Peyer's patch (tissue), 4 donors: Measurements from ENCODE around the gene CCDC188.

Source experiments
- POLR2A ChIP-seq, 2 donors: fragments of 450-650 bp; IDR thresholded peaks; one replicate each; pipeline ENCODE4 v1.5.1; 2017; ENCODE audit warnings: antibody characterized with exemption in 2 of 2, mild to moderate bottlenecking in 2 of 2, moderate library complexity in 2 of 2
- TF ChIP-seq, protein P1 (sequence below), 6 experiments: fragments of 450-650 bp in 4 of 6; fragments of 200-600 bp in 2 of 6; sonication (generic) in 1 of 6; IDR thresholded peaks; one replicate each; pipeline ENCODE4 v1.5.1; 2017 to 2019; ENCODE audit warnings: antibody characterized with exemption in 6 of 6, mild to moderate bottlenecking in 3 of 6, moderate library complexity in 1 of 6

DNA sequence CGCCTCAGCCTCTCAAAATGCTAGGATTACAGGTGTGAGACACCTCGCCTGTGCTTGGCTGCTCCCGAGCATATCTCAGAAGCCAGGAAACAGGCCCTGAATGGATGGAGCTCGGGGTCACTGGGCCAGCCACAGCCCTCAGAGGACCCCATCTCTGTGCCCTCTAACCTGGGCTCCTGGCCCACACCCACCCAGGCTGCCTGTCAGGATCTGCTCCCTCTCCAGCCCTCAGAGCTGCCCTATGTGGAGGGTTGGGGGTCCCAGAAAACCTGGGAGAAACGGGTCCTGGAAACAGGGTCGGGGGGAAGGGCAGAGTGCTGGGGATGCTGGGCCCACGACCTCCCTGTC is 5.2 kb upstream of the CCDC188 start:
- TF ChIP-seq, protein P1, sequence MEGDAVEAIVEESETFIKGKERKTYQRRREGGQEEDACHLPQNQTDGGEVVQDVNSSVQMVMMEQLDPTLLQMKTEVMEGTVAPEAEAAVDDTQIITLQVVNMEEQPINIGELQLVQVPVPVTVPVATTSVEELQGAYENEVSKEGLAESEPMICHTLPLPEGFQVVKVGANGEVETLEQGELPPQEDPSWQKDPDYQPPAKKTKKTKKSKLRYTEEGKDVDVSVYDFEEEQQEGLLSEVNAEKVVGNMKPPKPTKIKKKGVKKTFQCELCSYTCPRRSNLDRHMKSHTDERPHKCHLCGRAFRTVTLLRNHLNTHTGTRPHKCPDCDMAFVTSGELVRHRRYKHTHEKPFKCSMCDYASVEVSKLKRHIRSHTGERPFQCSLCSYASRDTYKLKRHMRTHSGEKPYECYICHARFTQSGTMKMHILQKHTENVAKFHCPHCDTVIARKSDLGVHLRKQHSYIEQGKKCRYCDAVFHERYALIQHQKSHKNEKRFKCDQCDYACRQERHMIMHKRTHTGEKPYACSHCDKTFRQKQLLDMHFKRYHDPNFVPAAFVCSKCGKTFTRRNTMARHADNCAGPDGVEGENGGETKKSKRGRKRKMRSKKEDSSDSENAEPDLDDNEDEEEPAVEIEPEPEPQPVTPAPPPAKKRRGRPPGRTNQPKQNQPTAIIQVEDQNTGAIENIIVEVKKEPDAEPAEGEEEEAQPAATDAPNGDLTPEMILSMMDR (IDR thresholded peaks at IDR 0.05), result no peak
- no peak for TF ChIP-seq POLR2A (IDR thresholded peaks at IDR 0.05)
